ENCODE results near the gene HSPA13. TPM values are rescaled to one million over a fixed set of nuclear protein-coding genes. Genes with fewer than 3 reads are reported as not detected.

The HSPA13 gene
- total and polyA plus RNA-seq, 2 of the 8 experiments (the other 6 are each of a cell fraction or from before 2014, with no cell fraction given): 7.8 to 36.9 TPM

DNA sequence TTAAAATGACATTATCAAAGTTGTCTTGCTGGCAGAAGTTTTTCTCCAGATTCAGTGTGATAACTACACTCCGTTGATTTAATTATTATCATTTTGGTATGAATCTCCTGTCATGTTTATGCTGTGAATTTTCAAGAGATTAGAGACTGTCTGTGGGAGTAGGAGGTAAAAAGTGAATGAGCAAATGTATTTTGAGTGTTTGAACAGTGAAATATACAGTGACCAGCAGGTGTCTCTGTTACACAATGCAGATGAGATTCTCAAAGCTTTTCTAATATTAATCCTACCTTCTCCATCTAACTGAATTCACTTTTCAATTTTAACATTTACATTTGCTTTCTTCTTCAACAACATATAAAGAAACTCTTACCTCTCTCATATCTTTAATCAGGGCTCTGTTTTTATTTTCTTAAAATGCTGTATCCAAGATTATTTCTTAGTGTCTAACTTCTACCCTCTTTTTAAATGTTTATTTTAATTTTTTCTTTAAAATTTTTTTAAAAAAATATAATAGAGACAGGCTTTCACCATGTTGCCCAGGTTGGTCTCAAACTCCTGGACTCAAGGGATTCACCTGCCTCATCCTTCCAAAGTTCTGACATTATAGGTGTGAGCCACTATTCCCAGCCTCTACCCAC lies 20.9 kb upstream of the HSPA13 start:
- H2BK12ac ChIP-seq (ENCODE audit: low read depth, low read length): no peak overlapping the region
- H3K9ac ChIP-seq (replicated peaks in 1 of 4; ENCODE audit: extremely low read depth in 1 of 4, low read depth in 3 of 4, low read length in 3 of 4): no peak overlapping the region
- H3K14ac ChIP-seq (ENCODE audit: insufficient read length): no peak overlapping the region
- H2BK15ac ChIP-seq (ENCODE audit: low read length): no peak overlapping the region
- no peaks in the 10 kb centered on the region for H4K20me1 ChIP-seq (replicated peaks in 1 of 2; ENCODE audit: control insufficient read depth in 1 of 2, insufficient read depth in 2 of 2, low read length in 2 of 2)
- no peak overlapping the region for H3K56ac ChIP-seq (replicated peaks; ENCODE audit: insufficient read length, low read depth, low read length)
- H2BK20ac ChIP-seq (ENCODE audit: low read length): no peak overlapping the region
- no peaks in the 10 kb centered on the region for H3K79me2 ChIP-seq (ENCODE audit: control insufficient read depth in 1 of 2, insufficient read depth in 2 of 2, low read length in 2 of 2)
- no peaks in the 10 kb centered on the region for H3K27me3 ChIP-seq (replicated peaks in 1 of 4; ENCODE audit: control insufficient read depth in 3 of 4, extremely low read depth in 1 of 4, insufficient read depth in 3 of 4, low read length in 3 of 4)
- no peak overlapping the region for H4K5ac ChIP-seq (ENCODE audit: insufficient read length, low read depth, low read length)
- no peak overlapping the region for H3K23ac ChIP-seq (ENCODE audit: insufficient read length)
- H3K79me1 ChIP-seq (ENCODE audit: low read depth, low read length): no peaks in the 10 kb centered on the region
- no peaks in the 10 kb centered on the region for H3K9me3 ChIP-seq (ENCODE audit: insufficient read depth in 2 of 2, low read depth in 1 of 2, low read length in 1 of 2)
- H2AK5ac ChIP-seq (ENCODE audit: low read depth, low read length): no peak overlapping the region
- H3K18ac ChIP-seq (ENCODE audit: extremely low read depth, low read length): no peak overlapping the region
- no peak overlapping the region for H2BK5ac ChIP-seq (ENCODE audit: low read depth, low read length)
- ChIA-PET CTCF (ENCODE audit: partially characterized antibody) (interaction anchor here (1.0 kb wide), 1 partner anchor 142 kb away, joined by 3 read pairs; no protein-coding TSS in a partner anchor), POLR2A (ENCODE audit: partially characterized antibody) (no interaction called here)
- H3K23me2 ChIP-seq (ENCODE audit: low read depth, low read length): no peaks in the 10 kb centered on the region
- no peak overlapping the region for H3K4ac ChIP-seq (replicated peaks; ENCODE audit: insufficient read length, low read depth, low read length)
- H2BK120ac ChIP-seq (replicated peaks; ENCODE audit: low read depth, low read length): no peak overlapping the region
- no peak overlapping the region for H3K4me2 ChIP-seq (ENCODE audit: insufficient read depth in 1 of 2, low read depth in 2 of 2, low read length in 2 of 2)
- H4K8ac ChIP-seq (ENCODE audit: extremely low read depth, insufficient read depth, low read length): no peak overlapping the region
- H3K4me3 ChIP-seq (ENCODE audit: extremely low read depth in 1 of 4, insufficient read depth in 2 of 4, low read depth in 3 of 4, low read length in 4 of 4): no peak overlapping the region
- H3K36me3 ChIP-seq (ENCODE audit: control insufficient read depth in 2 of 4, insufficient read depth in 4 of 4, low read length in 3 of 4): no peaks in the 10 kb centered on the region
- WGBS, 2 experiments (ENCODE audit: extremely low coverage in 1 of 2, insufficient coverage in 1 of 2, insufficient read length in 1 of 2, insufficient replicate concordance in 2 of 2, low coverage in 1 of 2, low lambda C conversion rate in 2 of 2, missing lambda C conversion rate in 1 of 2): 50% methylated on average over 1 of the region's 1 CpG; no CpG with 5 or more reads in 1 of the 2 experiments
- no peaks in the 10 kb centered on the region for H3K4me1 ChIP-seq (replicated peaks in 1 of 4; ENCODE audit: control insufficient read depth in 3 of 4, insufficient read depth in 4 of 4, low read length in 3 of 4)
- no peak overlapping the region for H4K91ac ChIP-seq (replicated peaks; ENCODE audit: insufficient read length, low read length)
- no peak overlapping the region for H2AFZ ChIP-seq (ENCODE audit: low read length)
- DNase-seq (ENCODE audit: low read depth in 1 of 2, low spot score in 2 of 2) (no peak), FAIRE-seq (peak; percentile 36)
- no peak overlapping the region for H3K27ac ChIP-seq (ENCODE audit: low read depth, low read length)
- no peak for TF ChIP-seq TAF7 (optimal IDR thresholded peaks at IDR 0.05; ENCODE audit: borderline replicate concordance, low read depth, low read length)
- TF ChIP-seq TAF1 (IDR thresholded peaks at IDR 0.05; ENCODE audit: low read depth, low read length): no peak
- TF ChIP-seq, protein P1, sequence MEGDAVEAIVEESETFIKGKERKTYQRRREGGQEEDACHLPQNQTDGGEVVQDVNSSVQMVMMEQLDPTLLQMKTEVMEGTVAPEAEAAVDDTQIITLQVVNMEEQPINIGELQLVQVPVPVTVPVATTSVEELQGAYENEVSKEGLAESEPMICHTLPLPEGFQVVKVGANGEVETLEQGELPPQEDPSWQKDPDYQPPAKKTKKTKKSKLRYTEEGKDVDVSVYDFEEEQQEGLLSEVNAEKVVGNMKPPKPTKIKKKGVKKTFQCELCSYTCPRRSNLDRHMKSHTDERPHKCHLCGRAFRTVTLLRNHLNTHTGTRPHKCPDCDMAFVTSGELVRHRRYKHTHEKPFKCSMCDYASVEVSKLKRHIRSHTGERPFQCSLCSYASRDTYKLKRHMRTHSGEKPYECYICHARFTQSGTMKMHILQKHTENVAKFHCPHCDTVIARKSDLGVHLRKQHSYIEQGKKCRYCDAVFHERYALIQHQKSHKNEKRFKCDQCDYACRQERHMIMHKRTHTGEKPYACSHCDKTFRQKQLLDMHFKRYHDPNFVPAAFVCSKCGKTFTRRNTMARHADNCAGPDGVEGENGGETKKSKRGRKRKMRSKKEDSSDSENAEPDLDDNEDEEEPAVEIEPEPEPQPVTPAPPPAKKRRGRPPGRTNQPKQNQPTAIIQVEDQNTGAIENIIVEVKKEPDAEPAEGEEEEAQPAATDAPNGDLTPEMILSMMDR (IDR thresholded peaks at IDR 0.05; ENCODE audit: control extremely low read depth in 1 of 3, insufficient read depth in 1 of 3, low read depth in 1 of 3, low read length in 3 of 3): peak in 2 of 3 experiments; percentile 19 to 44; a peak in 2 of 4 replicates
- TF ChIP-seq, protein P2, sequence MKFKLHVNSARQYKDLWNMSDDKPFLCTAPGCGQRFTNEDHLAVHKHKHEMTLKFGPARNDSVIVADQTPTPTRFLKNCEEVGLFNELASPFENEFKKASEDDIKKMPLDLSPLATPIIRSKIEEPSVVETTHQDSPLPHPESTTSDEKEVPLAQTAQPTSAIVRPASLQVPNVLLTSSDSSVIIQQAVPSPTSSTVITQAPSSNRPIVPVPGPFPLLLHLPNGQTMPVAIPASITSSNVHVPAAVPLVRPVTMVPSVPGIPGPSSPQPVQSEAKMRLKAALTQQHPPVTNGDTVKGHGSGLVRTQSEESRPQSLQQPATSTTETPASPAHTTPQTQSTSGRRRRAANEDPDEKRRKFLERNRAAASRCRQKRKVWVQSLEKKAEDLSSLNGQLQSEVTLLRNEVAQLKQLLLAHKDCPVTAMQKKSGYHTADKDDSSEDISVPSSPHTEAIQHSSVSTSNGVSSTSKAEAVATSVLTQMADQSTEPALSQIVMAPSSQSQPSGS (IDR thresholded peaks at IDR 0.05; ENCODE audit: low read length): no peak
- no peak for TF ChIP-seq POLR2AphosphoS5 (IDR thresholded peaks at IDR 0.05; ENCODE audit: low read depth, low read length)
- TF ChIP-seq, protein P3, sequence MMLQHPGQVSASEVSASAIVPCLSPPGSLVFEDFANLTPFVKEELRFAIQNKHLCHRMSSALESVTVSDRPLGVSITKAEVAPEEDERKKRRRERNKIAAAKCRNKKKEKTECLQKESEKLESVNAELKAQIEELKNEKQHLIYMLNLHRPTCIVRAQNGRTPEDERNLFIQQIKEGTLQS (IDR thresholded peaks at IDR 0.05; ENCODE audit: insufficient read depth, low read depth, low read length): no peak
- TF ChIP-seq NANOG (IDR thresholded peaks at IDR 0.05; ENCODE audit: insufficient read depth, low read depth, low read length, poor library complexity, severe bottlenecking): no peak

Measured in H1 (cell line).